Aorta (tissue), 5 donors: ENCODE data around the gene NFATC2. TPM values are rescaled to one million over a fixed set of nuclear protein-coding genes. Genes with fewer than 3 reads are reported as not detected.

Experiments
- ATAC-seq: fragments of 200-7000 bp; cut with Tn5 transposase; one replicate; pipeline ENCODE4 v1.9.1; 2022; ENCODE audit warnings: moderate library complexity; ENCODE audit not compliant: low FRiP score
- DNase-seq, 2 donors: peaks; one replicate each; pipeline ENCODE4 v3.0.0-alpha.2; 2020
- H3K27ac ChIP-seq, 2 donors: one replicate each; pipeline ENCODE4 v1.5.1; 2013; ENCODE audit warnings: low read length in 2 of 2, mild to moderate bottlenecking in 2 of 2, moderate library complexity in 2 of 2, control low read depth in 1 of 2, inconsistent platforms in 1 of 2, low read depth in 1 of 2
- H3K27me3 ChIP-seq, 2 donors: one replicate each; pipeline ENCODE4 v1.6.1; 2013; ENCODE audit warnings: control low read depth in 1 of 2, low read length in 1 of 2, mild to moderate bottlenecking in 1 of 2, moderate library complexity in 1 of 2; ENCODE audit not compliant: insufficient read depth in 2 of 2, control insufficient read depth in 1 of 2
- H3K36me3 ChIP-seq, 2 donors: one replicate each; pipeline ENCODE4 v1.6.1; 2013; ENCODE audit warnings: control low read depth in 1 of 2, low read length in 1 of 2, mild to moderate bottlenecking in 1 of 2; ENCODE audit not compliant: insufficient read depth in 2 of 2, control insufficient read depth in 1 of 2
- H3K4me1 ChIP-seq, 2 donors: one replicate each; pipeline ENCODE4 v1.6.1; 2013; ENCODE audit warnings: low read length in 2 of 2, control low read depth in 1 of 2, mild to moderate bottlenecking in 1 of 2, moderate library complexity in 1 of 2; ENCODE audit not compliant: insufficient read depth in 2 of 2, control insufficient read depth in 1 of 2
- H3K4me3 ChIP-seq, 2 donors: one replicate each; pipeline ENCODE4 v1.5.1; 2013; ENCODE audit warnings: low read length in 2 of 2, control low read depth in 1 of 2, mild to moderate bottlenecking in 1 of 2
- H3K9me3 ChIP-seq: one replicate; pipeline ENCODE4 v1.6.1; 2013; ENCODE audit warnings: mild to moderate bottlenecking, low read length; ENCODE audit not compliant: control insufficient read depth
- WGBS, 2 donors: extraction: QIAGEN DNeasy Blood & Tissue Kit; methylation state at CpG; one replicate each; pipeline ENCODE4 v1.1.7; 2013; 5-methylcytosine and 5-hydroxymethylcytosine counted together
- intact Hi-C, 2 donors: fragments of 100-400 bp; cut with DNase I; formaldehyde crosslinking; loops; one replicate each; pipeline versions ENCODE4 v1.14.2 to v1.15.0; 2022
- polyA plus RNA-seq, 2 donors: library from polyadenylated mRNA; stranded (reverse); fragments of 200-250 nt; gene quantifications; one replicate each; pipeline ENCODE4 v1.2.3, GENCODE V29; 2013
- total RNA-seq, 2 donors: library from RNA; stranded (reverse); fragmentation: NEBNext Ultra II Directional; extraction: Animal tissue kit (Norgen Biotek cat#: 25700); gene quantifications; one replicate each; pipeline ENCODE4 v1.2.1, GENCODE V29; 2021
- donor health status: healthy with polysubstance abuse.
- donor health status: Bipolar disorder and iron deficiency.
- donor health status: DM: no; HTN: no; CAD: no.
- donor health status: DM: no; HTN: no; CAD: no.
- donor health status: DM: yes; HTN: yes; CAD: no.

NFATC2 gene
- total and polyA plus RNA-seq, 4 donors, result 1.7 to 13.0 (median 7.4) TPM

- H3K27me3 ChIP-seq, result no peaks in the 10 kb centered on the region
- H3K4me3 ChIP-seq, result no peak overlapping the region
- no peaks in the 10 kb centered on the region for H3K9me3 ChIP-seq
- H3K27ac ChIP-seq, result no peak overlapping the region
- H3K36me3 ChIP-seq, result no peaks in the 10 kb centered on the region
- H3K4me1 ChIP-seq, result no peaks in the 10 kb centered on the region
- no peak for DNase-seq
- WGBS, 2 donors, result 7 to 9% methylated on average over 13 of the region's 13 CpGs
- intact Hi-C loops, result no loop called here
- no peak for ATAC-seq
Measured at GRCh38 chr20:51529081-51529681, 13.3 kb downstream of the NFATC2 start.

- Histone ChIP-seq H3K4me1 (no peaks in the 10 kb centered on the region), H3K36me3 (no peaks in the 10 kb centered on the region), H3K27me3 (no peaks in the 10 kb centered on the region), H3K4me3 (no peak overlapping the region), H3K27ac (no peak overlapping the region), H3K9me3 (no peaks in the 10 kb centered on the region)
- 71 to 86% methylated on average over 7 of the region's 7 CpGs for WGBS, 2 donors
- ATAC-seq, result no peak
- intact Hi-C loops, result no loop called here
- no peak for DNase-seq
Measured at GRCh38 chr20:51528263-51529027, 14.1 kb downstream of the NFATC2 start.

- intact Hi-C loops, result no loop called here
- no peaks in the 10 kb centered on the region for H3K36me3 ChIP-seq
- DNase-seq, result no peak
- 94 to 98% methylated on average over 4 of the region's 4 CpGs for WGBS, 2 donors
- H3K4me3 ChIP-seq, result no peak overlapping the region
- H3K9me3 ChIP-seq, result no peaks in the 10 kb centered on the region
- no peak for ATAC-seq
- H3K27me3 ChIP-seq, result no peaks in the 10 kb centered on the region
- no peaks in the 10 kb centered on the region for H3K4me1 ChIP-seq
- H3K27ac ChIP-seq, result no peak overlapping the region
Measured at GRCh38 chr20:51526754-51527153, 15.8 kb downstream of the NFATC2 start.

- no peak overlapping the region for H3K4me3 ChIP-seq
- H3K27ac ChIP-seq, result no peak overlapping the region
- DNase-seq, result no peak
- no peaks in the 10 kb centered on the region for H3K9me3 ChIP-seq
- H3K36me3 ChIP-seq, result no peaks in the 10 kb centered on the region
- H3K27me3 ChIP-seq, result no peaks in the 10 kb centered on the region
- WGBS, 2 donors, result 89 to 90% methylated on average over 8 of the region's 8 CpGs
- no peak for ATAC-seq
- intact Hi-C loops, result no loop called here
- no peaks in the 10 kb centered on the region for H3K4me1 ChIP-seq
Measured at GRCh38 chr20:51526106-51526470, 16.4 kb downstream of the NFATC2 start.

- DNase-seq (peak in 1 of 2 donors; percentile 81), ATAC-seq (peak; percentile 20)
- Histone ChIP-seq H3K36me3 (no peaks in the 10 kb centered on the region), H3K9me3 (no peaks in the 10 kb centered on the region), H3K4me1 (no peaks in the 10 kb centered on the region), H3K4me3 (no peak overlapping the region), H3K27ac (no peak overlapping the region), H3K27me3 (no peaks in the 10 kb centered on the region)
- WGBS, 2 donors, result 85 to 88% methylated on average over 20 of the region's 20 CpGs
- intact Hi-C loops, result no loop called here
Measured at GRCh38 chr20:51525241-51526105, 17.0 kb downstream of the NFATC2 start.

- intact Hi-C loops, result no loop called here
- Histone ChIP-seq H3K4me3 (no peak overlapping the region), H3K27me3 (no peaks in the 10 kb centered on the region), H3K9me3 (no peaks in the 10 kb centered on the region), H3K4me1 (no peaks in the 10 kb centered on the region), H3K36me3 (no peaks in the 10 kb centered on the region), H3K27ac (no peak overlapping the region)
- no peak for ATAC-seq
- WGBS, 2 donors, result 96 to 97% methylated on average over 63 to 64 of the region's 64 CpGs
- DNase-seq, result no peak
Measured at GRCh38 chr20:51523276-51524013, 19.1 kb downstream of the NFATC2 start.

- Histone ChIP-seq H3K4me3 (no peak overlapping the region), H3K9me3 (no peaks in the 10 kb centered on the region), H3K27ac (no peak overlapping the region), H3K27me3 (no peaks in the 10 kb centered on the region), H3K4me1 (no peaks in the 10 kb centered on the region), H3K36me3 (no peaks in the 10 kb centered on the region)
- ATAC-seq (no peak), DNase-seq (no peak)
- WGBS, 2 donors, result 96% methylated on average over 9 of the region's 9 CpGs
- intact Hi-C loops, result no loop called here
Measured at GRCh38 chr20:51522207-51522606, 20.3 kb downstream of the NFATC2 start.

GRCh38 chr20:51517839-51518238, 24.7 kb downstream of the NFATC2 start:
- H3K9me3 ChIP-seq, result no peaks in the 10 kb centered on the region
- H3K4me3 ChIP-seq, result no peak overlapping the region
- intact Hi-C loops, result no loop called here
- no peak for DNase-seq
- no peak overlapping the region for H3K27ac ChIP-seq
- 78 to 94% methylated on average over 2 of the region's 2 CpGs for WGBS, 2 donors
- H3K4me1 ChIP-seq, result no peaks in the 10 kb centered on the region
- H3K27me3 ChIP-seq, result no peaks in the 10 kb centered on the region
- peaks cover 0 to 2% of the 10 kb centered on the region in 2 donors for H3K36me3 ChIP-seq
- no peak for ATAC-seq
